Fibroblast of pulmonary artery (primary cell): ENCODE data around the gene COL11A2.

Experiments used
- DNase-seq: peaks from one replicate; pipeline ENCODE4 v3.0.0-alpha.2; 2010; ENCODE audit warnings: low read depth
- H3K4me3 ChIP-seq: replicated peaks from 2 replicates; pipeline ENCODE4 v1.5.1; 2011; ENCODE audit warnings: low read depth, mild to moderate bottlenecking, control low read depth, low read length, moderate library complexity
- TF ChIP-seq, protein P1 (sequence below): IDR thresholded peaks from 2 replicates; pipeline ENCODE4 v1.5.1; 2011; ENCODE audit warnings: mild to moderate bottlenecking, control low read depth, low read length, inconsistent platforms; ENCODE audit errors: missing control alignments

Gene COL11A2

GRCh38 chr6:33191383-33192104 is 723 bp downstream of the COL11A2 start:
- DNase-seq = no peak
- TF ChIP-seq, protein P1, sequence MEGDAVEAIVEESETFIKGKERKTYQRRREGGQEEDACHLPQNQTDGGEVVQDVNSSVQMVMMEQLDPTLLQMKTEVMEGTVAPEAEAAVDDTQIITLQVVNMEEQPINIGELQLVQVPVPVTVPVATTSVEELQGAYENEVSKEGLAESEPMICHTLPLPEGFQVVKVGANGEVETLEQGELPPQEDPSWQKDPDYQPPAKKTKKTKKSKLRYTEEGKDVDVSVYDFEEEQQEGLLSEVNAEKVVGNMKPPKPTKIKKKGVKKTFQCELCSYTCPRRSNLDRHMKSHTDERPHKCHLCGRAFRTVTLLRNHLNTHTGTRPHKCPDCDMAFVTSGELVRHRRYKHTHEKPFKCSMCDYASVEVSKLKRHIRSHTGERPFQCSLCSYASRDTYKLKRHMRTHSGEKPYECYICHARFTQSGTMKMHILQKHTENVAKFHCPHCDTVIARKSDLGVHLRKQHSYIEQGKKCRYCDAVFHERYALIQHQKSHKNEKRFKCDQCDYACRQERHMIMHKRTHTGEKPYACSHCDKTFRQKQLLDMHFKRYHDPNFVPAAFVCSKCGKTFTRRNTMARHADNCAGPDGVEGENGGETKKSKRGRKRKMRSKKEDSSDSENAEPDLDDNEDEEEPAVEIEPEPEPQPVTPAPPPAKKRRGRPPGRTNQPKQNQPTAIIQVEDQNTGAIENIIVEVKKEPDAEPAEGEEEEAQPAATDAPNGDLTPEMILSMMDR = no peak
- no peak overlapping the region for H3K4me3 ChIP-seq

DNA sequence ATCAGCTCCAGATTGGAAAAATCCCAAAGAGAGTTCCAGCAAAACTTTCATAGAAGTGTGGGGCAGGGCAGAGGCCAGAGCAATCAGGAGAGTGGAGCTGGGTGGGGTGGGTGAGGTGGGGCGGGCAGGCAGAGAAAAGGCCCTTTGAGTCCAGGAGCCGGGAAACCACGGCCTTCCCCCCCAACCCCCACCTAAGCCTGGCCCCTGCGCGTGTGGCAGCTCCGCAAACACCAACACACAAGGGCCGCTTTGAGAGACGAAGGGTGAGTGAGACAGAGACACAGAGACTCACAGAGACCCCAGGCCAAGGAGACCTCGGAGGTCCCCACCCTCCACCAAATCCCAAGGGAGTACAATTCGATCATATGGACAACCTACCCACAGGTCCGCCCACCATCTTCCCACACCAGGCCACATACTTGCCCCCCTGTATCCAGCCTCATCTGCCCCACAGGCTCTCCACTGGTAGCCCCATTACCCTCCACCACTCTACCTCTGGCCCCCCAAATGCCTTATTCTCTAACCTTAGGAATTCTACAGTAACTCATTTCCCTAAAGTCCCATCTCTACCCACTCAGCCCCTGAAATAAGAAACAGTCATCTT is 1.7 kb downstream of the COL11A2 start:
- H3K4me3 ChIP-seq = no peak overlapping the region
- TF ChIP-seq, protein P1 = no peak
- no peak for DNase-seq

DNA sequence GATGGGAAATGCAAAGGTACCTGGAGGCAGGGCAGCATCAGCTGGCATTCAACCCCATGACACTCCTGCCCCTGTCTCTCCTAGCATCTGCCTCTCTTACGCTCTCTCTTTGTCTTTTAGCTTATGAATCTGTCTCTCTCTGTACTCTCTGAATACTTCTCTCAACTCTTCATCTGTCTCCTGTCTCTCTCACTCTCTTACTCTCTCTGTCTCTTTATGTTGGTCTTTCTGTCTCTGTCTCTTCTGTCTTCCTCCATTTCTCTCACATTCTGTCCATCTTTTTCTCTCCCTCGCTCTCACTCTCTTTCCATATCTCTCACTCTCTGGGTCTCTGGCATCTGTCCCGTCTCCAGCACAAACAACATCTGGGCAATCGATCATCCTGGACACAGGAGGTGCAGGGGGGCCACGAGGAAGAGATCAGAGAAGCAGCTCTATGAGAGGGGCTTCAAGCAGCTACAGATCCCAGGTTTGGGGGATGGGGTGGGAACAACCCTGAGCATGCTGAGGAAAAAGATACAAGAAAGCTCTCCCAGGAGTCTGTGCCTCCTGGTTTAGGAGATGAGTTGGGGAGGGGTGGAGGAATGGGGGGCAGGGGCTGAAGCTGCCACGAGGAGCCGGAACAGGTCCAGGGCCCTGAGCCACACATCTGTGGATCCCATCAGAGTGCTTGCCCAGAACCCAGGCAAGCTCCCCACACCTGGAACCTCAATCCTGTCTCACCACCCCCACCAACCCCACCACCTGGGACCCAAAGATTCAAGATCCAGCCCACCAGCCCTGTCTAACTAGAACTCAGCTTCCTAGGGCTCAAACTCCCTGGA is 2.4 kb downstream of the COL11A2 start:
- no peak overlapping the region for H3K4me3 ChIP-seq
- TF ChIP-seq, protein P1 = no peak
- DNase-seq = no peak

- DNase-seq = no peak
- no peak overlapping the region for H3K4me3 ChIP-seq
- TF ChIP-seq, protein P1 = no peak
These were observed 3.1 kb downstream of the COL11A2 start for GRCh38 chr6:33189164-33189563.

GRCh38 chr6:33187809-33188208 is 4.5 kb downstream of the COL11A2 start:
- H3K4me3 ChIP-seq = no peak overlapping the region
- DNase-seq = no peak
- TF ChIP-seq, protein P1 = no peak

DNA sequence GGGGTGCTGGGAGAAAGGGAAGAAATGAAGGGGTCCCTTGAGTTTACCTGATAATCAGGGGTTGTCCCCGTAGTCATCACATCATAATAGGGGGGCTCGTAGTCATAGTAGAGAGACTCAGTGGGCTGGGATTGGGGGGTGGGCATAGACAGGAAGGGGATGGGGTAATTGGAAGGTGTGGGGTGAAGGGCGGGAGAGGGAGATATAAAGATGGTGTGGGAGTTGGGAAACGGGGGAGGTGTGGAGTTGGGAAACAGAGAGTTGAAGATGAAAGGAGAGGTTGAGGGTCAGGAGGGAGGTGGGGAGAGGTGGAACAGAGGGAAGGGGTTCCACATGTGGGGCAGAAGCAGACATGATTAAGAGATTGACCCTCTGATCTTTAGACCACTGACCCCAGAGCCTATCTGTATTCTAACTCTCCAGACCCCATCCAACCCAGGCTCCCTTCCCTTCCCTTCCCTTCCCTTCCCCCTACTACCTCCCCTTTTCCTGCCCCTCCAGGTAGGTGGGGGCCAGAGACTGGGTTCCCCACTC is 6.5 kb downstream of the COL11A2 start:
- no peak for DNase-seq
- H3K4me3 ChIP-seq = no peak overlapping the region
- TF ChIP-seq, protein P1 = no peak
